IPS DF 19.7 (cell line): ENCODE data around the gene LRMDA.
"Not testable (repeated sequence)": the region's sequence is repeated elsewhere in the genome, so short reads cannot be mapped to it uniquely, and the experiment has no call there.

Source experiments
- DNase-seq: peaks from one replicate; pipeline ENCODE4 v3.0.0-alpha.2; 2013; ENCODE audit warnings: low read depth, low spot score

The LRMDA gene

GRCh38 chr10:76466836-76467503 is 1035.5 kb downstream of the LRMDA start:
- no peak for DNase-seq

- DNase-seq, result no peak
Measured at GRCh38 chr10:76469675-76470074, 1038.3 kb downstream of the LRMDA start.

- no peak for DNase-seq
Measured at GRCh38 chr10:76479103-76479790, 1047.8 kb downstream of the LRMDA start.

- no peak for DNase-seq
Measured at GRCh38 chr10:76481178-76481577, 1049.8 kb downstream of the LRMDA start.

GRCh38 chr10:76487582-76487981 is 1056.2 kb downstream of the LRMDA start:
- no peak for DNase-seq

- no peak for DNase-seq
Measured at GRCh38 chr10:76488602-76489001, 1057.2 kb downstream of the LRMDA start.

GRCh38 chr10:76491216-76491615 is 1059.8 kb downstream of the LRMDA start:
- no peak for DNase-seq

- no peak for DNase-seq
Measured at GRCh38 chr10:76492026-76492425, 1060.6 kb downstream of the LRMDA start.

- no peak for DNase-seq
Measured at GRCh38 chr10:76492678-76493472, 1061.5 kb downstream of the LRMDA start.

GRCh38 chr10:76497666-76498065 is 1066.2 kb downstream of the LRMDA start:
- DNase-seq, result no peak

- no peak for DNase-seq
Measured at GRCh38 chr10:76504823-76505222, 1073.4 kb downstream of the LRMDA start.

- DNase-seq, result no peak
Measured at GRCh38 chr10:76509446-76509845, 1078.0 kb downstream of the LRMDA start.

- DNase-seq, result no peak
Measured at GRCh38 chr10:76514321-76514720, 1082.9 kb downstream of the LRMDA start.

- no peak for DNase-seq
Measured at GRCh38 chr10:76514869-76515268, 1083.4 kb downstream of the LRMDA start.

- DNase-seq, result no peak
Measured at GRCh38 chr10:76522547-76522946, 1091.1 kb downstream of the LRMDA start.

- no peak for DNase-seq
Measured at GRCh38 chr10:76523246-76523645, 1091.8 kb downstream of the LRMDA start.

- DNase-seq, result no peak
Measured at GRCh38 chr10:76523791-76524351, 1092.4 kb downstream of the LRMDA start.

GRCh38 chr10:76526833-76527232 is 1095.4 kb downstream of the LRMDA start:
- DNase-seq, result not testable (repeated sequence)

GRCh38 chr10:76540331-76540730 is 1108.9 kb downstream of the LRMDA start:
- DNase-seq, result no peak

- no peak for DNase-seq
Measured at GRCh38 chr10:76540786-76541185, 1109.4 kb downstream of the LRMDA start.

GRCh38 chr10:76541852-76542251 is 1110.4 kb downstream of the LRMDA start:
- no peak for DNase-seq

GRCh38 chr10:76542307-76542930 is 1111.0 kb downstream of the LRMDA start:
- no peak for DNase-seq
